Suprapubic skin (tissue), 4 donors: ENCODE data around the gene TECTA. TPM values are rescaled to one million over a fixed set of nuclear protein-coding genes. Genes with fewer than 3 reads are reported as not detected.

Source experiments
- DNase-seq, 2 donors: peaks; one replicate each; pipeline ENCODE4 v3.0.0-alpha.2; 2019; ENCODE audit warnings: low spot score in 2 of 2
- H3K27ac ChIP-seq: fragments of 200-600 bp; sonication (generic); one replicate; pipeline ENCODE4 v1.5.1; 2019
- H3K27me3 ChIP-seq: fragments of 200-600 bp; sonication (generic); one replicate; pipeline ENCODE4 v1.5.1; 2019
- H3K36me3 ChIP-seq: fragments of 200-600 bp; sonication (generic); one replicate; pipeline ENCODE4 v1.5.1; 2019
- H3K4me1 ChIP-seq: fragments of 200-600 bp; sonication (generic); one replicate; pipeline ENCODE4 v1.5.1; 2019
- H3K4me3 ChIP-seq: fragments of 200-600 bp; sonication (generic); one replicate; pipeline ENCODE4 v1.5.1; 2019; ENCODE audit warnings: mild to moderate bottlenecking
- H3K9me3 ChIP-seq: fragments of 200-600 bp; sonication (generic); one replicate; pipeline ENCODE4 v1.5.1; 2019
- CTCF ChIP-seq, 2 donors: fragments of 200-600 bp in 1 of 2; fragments of 450-650 bp in 1 of 2; sonication (generic) in 1 of 2; IDR thresholded peaks; one replicate each; pipeline ENCODE4 v1.5.1; 2016 to 2019; ENCODE audit warnings: antibody characterized with exemption in 2 of 2, mild to moderate bottlenecking in 1 of 2, moderate library complexity in 1 of 2
- EP300 ChIP-seq: sonication (generic); formaldehyde crosslinking; IDR thresholded peaks from one replicate; pipeline ENCODE4 v1.6.1; 2017; ENCODE audit warnings: antibody characterized with exemption
- POLR2A ChIP-seq, 2 donors: fragments of 450-650 bp; IDR thresholded peaks; one replicate each; pipeline ENCODE4 v1.6.1; 2017; ENCODE audit warnings: antibody characterized with exemption in 2 of 2, mild to moderate bottlenecking in 2 of 2, moderate library complexity in 2 of 2
- POLR2AphosphoS5 ChIP-seq, 3 donors: sonication (generic); formaldehyde crosslinking; IDR thresholded peaks; one replicate each; pipeline ENCODE4 v1.6.1; 2017; ENCODE audit warnings: antibody characterized with exemption in 3 of 3
- WGBS: methylation state at CpG from one replicate; pipeline ENCODE4 v1.1.5; 2018; 5-methylcytosine and 5-hydroxymethylcytosine counted together
- total RNA-seq, 4 donors: library from RNA; depleted of rRNA; stranded (reverse); fragments of >200 nt; gene quantifications; one replicate each; pipeline ENCODE4 v1.1.0, GENCODE V29; 2016

Gene TECTA
- total RNA-seq, 4 donors from 2014 or later, result 0.19 to 1.4 (median 0.62) TPM

DNA sequence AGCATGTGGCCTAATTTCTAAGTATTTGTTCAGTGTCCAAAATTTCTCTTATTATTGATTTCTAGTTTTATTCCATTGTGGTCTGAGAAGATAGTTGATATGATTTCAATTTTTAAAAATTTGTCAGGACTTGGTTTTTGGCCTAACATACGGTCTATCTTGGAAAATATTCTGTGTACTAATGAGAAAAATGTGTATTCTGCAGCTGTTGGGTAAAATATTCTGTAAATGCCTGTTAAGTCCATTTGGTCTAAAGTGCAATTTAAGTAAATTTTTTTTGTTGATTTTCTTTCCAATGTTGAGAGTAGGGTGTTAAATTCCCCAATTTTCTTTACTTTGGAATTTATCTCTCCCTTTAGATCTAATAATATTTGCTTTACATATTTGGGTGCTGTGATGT is 78.3 kb downstream of the TECTA start:
- Histone ChIP-seq H3K27ac (no peak overlapping the region), H3K36me3 (no peaks in the 10 kb centered on the region), H3K4me3 (no peak overlapping the region), H3K9me3 (no peaks in the 10 kb centered on the region), H3K4me1 (no peaks in the 10 kb centered on the region), H3K27me3 (no peaks in the 10 kb centered on the region)
- TF ChIP-seq POLR2A (IDR thresholded peaks at IDR 0.05) (no peak), EP300 (no peak), POLR2AphosphoS5 (IDR thresholded peaks at IDR 0.05) (no peak), CTCF (IDR thresholded peaks at IDR 0.05) (no peak)
- 58% methylated on average over 1 of the region's 1 CpG for WGBS
- no peak for DNase-seq

DNA sequence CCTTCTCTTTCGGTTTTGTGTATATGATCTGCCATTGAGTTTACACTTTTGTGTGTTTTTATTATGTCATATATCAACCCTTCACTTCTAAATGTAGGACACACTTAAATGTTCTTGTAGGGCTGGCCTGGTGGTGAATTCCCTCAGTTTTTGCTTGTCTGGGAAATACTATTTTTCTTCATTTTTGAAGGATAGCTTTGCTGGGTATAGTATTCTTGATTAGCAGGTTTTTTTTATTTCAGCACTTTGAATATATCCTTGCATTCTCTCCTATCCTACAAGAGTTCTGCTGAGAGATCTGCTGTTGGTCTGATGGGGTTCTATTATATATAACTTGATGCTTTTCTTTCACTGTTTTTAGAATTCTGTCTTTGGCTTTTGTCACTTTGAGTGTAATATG is 79.1 kb downstream of the TECTA start:
- 96% methylated on average over 1 of the region's 1 CpG for WGBS
- TF ChIP-seq EP300, result no peak
- no peak for TF ChIP-seq CTCF (IDR thresholded peaks at IDR 0.05)
- no peak for TF ChIP-seq POLR2AphosphoS5 (IDR thresholded peaks at IDR 0.05)
- TF ChIP-seq POLR2A (IDR thresholded peaks at IDR 0.05), result no peak

DNA sequence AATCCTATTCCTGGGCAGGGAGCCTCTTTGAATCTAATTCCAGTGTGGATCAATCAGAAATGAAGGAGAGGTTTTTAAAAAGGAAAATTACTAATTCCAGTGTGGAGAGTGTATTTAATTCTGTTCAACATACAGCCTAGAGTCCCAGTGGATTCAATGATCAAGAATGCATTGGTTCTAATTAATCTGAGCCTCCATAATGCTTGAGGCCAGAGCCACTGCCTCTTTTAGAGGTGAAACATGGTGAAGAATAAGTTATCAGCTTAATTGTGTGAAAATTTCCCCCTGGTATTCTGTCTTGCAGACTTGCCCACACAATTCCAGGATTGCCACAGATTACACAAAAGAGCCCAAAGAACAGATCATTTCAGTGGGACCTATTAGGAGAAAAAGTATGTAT is 87.7 kb downstream of the TECTA start:
- no peak for TF ChIP-seq EP300
- TF ChIP-seq CTCF (IDR thresholded peaks at IDR 0.05), result no peak
- TF ChIP-seq POLR2AphosphoS5 (IDR thresholded peaks at IDR 0.05), result no peak
- TF ChIP-seq POLR2A (IDR thresholded peaks at IDR 0.05), result no peak
- no peak for DNase-seq
- H3K9me3 ChIP-seq, result no peaks in the 10 kb centered on the region
- H3K27me3 ChIP-seq, result no peaks in the 10 kb centered on the region
- no peaks in the 10 kb centered on the region for H3K36me3 ChIP-seq
- no peak overlapping the region for H3K4me3 ChIP-seq
- no peaks in the 10 kb centered on the region for H3K4me1 ChIP-seq
- no peak overlapping the region for H3K27ac ChIP-seq

More for the DNA sequence above, 79.1 kb downstream of the TECTA start:
- Histone ChIP-seq H3K27me3 (no peaks in the 10 kb centered on the region), H3K9me3 (no peaks in the 10 kb centered on the region), H3K4me1 (no peaks in the 10 kb centered on the region), H3K27ac (no peak overlapping the region), H3K36me3 (no peaks in the 10 kb centered on the region), H3K4me3 (no peak overlapping the region)
- no peak for DNase-seq

DNA sequence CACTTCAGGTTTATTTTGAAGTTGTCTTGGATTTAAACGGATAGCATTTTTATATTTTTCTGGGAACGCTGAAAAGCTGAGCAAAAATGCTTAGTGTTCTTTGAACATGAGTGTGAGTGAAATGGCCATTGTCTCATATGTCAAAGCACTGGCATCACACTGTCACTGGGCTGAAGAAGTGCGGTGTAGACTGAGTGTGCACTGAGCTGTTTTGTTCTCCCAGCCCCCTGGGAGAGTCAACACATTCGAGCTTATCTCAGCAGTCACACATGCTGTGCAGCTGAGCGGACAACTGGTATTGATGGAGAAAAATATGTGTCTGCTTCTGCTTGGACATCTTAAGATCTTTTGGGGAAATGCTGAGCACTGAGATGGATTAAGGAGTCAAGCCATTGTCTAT is 90.8 kb downstream of the TECTA start:
- Histone ChIP-seq H3K27me3 (peaks cover 13% of the 10 kb centered on the region), H3K9me3 (no peaks in the 10 kb centered on the region), H3K27ac (no peak overlapping the region), H3K36me3 (no peaks in the 10 kb centered on the region), H3K4me3 (no peak overlapping the region), H3K4me1 (peaks cover 3% of the 10 kb centered on the region)
- TF ChIP-seq EP300 (no peak), POLR2AphosphoS5 (IDR thresholded peaks at IDR 0.05) (no peak), CTCF (IDR thresholded peaks at IDR 0.05) (no peak), POLR2A (IDR thresholded peaks at IDR 0.05) (no peak)
- DNase-seq, result no peak
- 73% methylated on average over 5 of the region's 5 CpGs for WGBS

- Histone ChIP-seq H3K27me3 (peaks cover 13% of the 10 kb centered on the region), H3K4me3 (no peak overlapping the region), H3K4me1 (peaks cover 3% of the 10 kb centered on the region), H3K27ac (no peak overlapping the region), H3K36me3 (no peaks in the 10 kb centered on the region), H3K9me3 (no peaks in the 10 kb centered on the region)
- TF ChIP-seq POLR2A (IDR thresholded peaks at IDR 0.05), result no peak
- TF ChIP-seq POLR2AphosphoS5 (IDR thresholded peaks at IDR 0.05), result no peak
- TF ChIP-seq CTCF (IDR thresholded peaks at IDR 0.05), result peak; percentile 42 to 72
- DNase-seq, result no peak
- WGBS, result 17% methylated on average over 13 of the region's 13 CpGs
Measured at GRCh38 chr11:121194731-121195596, 93.9 kb downstream of the TECTA start.
